ENCODE results near the gene DMAP1. TPM values are rescaled to one million over a fixed set of nuclear protein-coding genes. Genes with fewer than 3 reads are reported as not detected.
"Not testable (repeated sequence)": the region's sequence is repeated elsewhere in the genome, so short reads cannot be mapped to it uniquely, and the experiment has no call there.

The DMAP1 gene
- total RNA-seq, 1 experiment from 2014 or later: 37.3 TPM

DNA sequence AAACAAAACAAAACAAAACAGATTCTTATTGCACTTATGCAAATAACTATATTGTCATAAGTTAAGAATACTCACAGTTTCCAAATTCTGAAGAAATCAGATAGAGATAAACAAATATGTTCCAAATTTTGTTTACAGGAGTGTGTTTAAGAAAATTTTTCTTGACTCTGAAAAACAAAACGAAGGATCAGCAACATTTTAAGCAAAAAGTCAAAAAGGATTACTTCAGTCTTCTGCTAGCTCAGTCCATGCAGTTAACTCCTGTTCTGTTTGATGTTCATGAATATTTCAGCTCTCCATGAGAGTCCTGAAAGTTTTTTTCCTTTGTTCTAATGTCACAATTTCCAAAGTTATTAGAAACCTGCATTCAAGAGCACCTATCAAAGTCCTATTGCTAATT lies 38.6 kb upstream of the DMAP1 start:
- no TSS peak for BruUV-seq (replicated peaks)
- POLR2A ChIA-PET (ENCODE audit: low non-redundant PET): no interaction called here
- CTCF ChIA-PET: no interaction called here

GRCh38 chr1:44200336-44200735 lies 12.9 kb upstream of the DMAP1 start:
- H3K9me3 ChIP-seq (ENCODE audit: low read depth, low read length, poor library complexity, severe bottlenecking): no peaks in the 10 kb centered on the region
- H3K36me3 ChIP-seq (ENCODE audit: insufficient read depth, low read length, poor library complexity, severe bottlenecking): no peaks in the 10 kb centered on the region
- H3K4me1 ChIP-seq (ENCODE audit: insufficient read depth, low read length, poor library complexity, severe bottlenecking): no peaks in the 10 kb centered on the region
- DNase-seq (ENCODE audit: low spot score): no peak
- BruUV-seq (replicated peaks): no TSS peak
- CTCF ChIA-PET: no interaction called here
- no peaks in the 10 kb centered on the region for H3K27me3 ChIP-seq (replicated peaks; ENCODE audit: insufficient read depth, low read depth, low read length, poor library complexity)
- TF ChIP-seq EZH2 (IDR thresholded peaks at IDR 0.05; ENCODE audit: borderline replicate concordance, low read depth, low read length, poor library complexity, severe bottlenecking): no peak
- TF ChIP-seq, protein P1, sequence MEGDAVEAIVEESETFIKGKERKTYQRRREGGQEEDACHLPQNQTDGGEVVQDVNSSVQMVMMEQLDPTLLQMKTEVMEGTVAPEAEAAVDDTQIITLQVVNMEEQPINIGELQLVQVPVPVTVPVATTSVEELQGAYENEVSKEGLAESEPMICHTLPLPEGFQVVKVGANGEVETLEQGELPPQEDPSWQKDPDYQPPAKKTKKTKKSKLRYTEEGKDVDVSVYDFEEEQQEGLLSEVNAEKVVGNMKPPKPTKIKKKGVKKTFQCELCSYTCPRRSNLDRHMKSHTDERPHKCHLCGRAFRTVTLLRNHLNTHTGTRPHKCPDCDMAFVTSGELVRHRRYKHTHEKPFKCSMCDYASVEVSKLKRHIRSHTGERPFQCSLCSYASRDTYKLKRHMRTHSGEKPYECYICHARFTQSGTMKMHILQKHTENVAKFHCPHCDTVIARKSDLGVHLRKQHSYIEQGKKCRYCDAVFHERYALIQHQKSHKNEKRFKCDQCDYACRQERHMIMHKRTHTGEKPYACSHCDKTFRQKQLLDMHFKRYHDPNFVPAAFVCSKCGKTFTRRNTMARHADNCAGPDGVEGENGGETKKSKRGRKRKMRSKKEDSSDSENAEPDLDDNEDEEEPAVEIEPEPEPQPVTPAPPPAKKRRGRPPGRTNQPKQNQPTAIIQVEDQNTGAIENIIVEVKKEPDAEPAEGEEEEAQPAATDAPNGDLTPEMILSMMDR (conservative IDR thresholded peaks at IDR 0.05; ENCODE audit: low read depth, low read length): no peak
- POLR2A ChIA-PET (ENCODE audit: low non-redundant PET): no interaction called here
- intact Hi-C loops (cut with micrococcal nuclease; ENCODE audit: unreplicated experiment): loop anchor here (10.0 kb wide), 1 partner anchor 96 kb away; no protein-coding TSS in a partner anchor
- H3K4me3 ChIP-seq (ENCODE audit: low read depth, low read length, poor library complexity, severe bottlenecking): no peak overlapping the region
- H3K27ac ChIP-seq (ENCODE audit: low read depth, low read length, poor library complexity, severe bottlenecking): no peak overlapping the region

More for the DNA sequence above, 38.6 kb upstream of the DMAP1 start:
- H3K9me3 ChIP-seq (ENCODE audit: low read depth, low read length, poor library complexity, severe bottlenecking): no peaks in the 10 kb centered on the region
- no peak for DNase-seq (ENCODE audit: low spot score)
- intact Hi-C loops (cut with micrococcal nuclease; ENCODE audit: unreplicated experiment): no loop called here
- H3K4me1 ChIP-seq (ENCODE audit: insufficient read depth, low read length, poor library complexity, severe bottlenecking): no peaks in the 10 kb centered on the region
- no peaks in the 10 kb centered on the region for H3K27me3 ChIP-seq (replicated peaks; ENCODE audit: insufficient read depth, low read depth, low read length, poor library complexity)
- no peaks in the 10 kb centered on the region for H3K36me3 ChIP-seq (ENCODE audit: insufficient read depth, low read length, poor library complexity, severe bottlenecking)
- TF ChIP-seq EZH2 (IDR thresholded peaks at IDR 0.05; ENCODE audit: borderline replicate concordance, low read depth, low read length, poor library complexity, severe bottlenecking): no peak
- TF ChIP-seq, protein P1 (conservative IDR thresholded peaks at IDR 0.05; ENCODE audit: low read depth, low read length): no peak
- H3K27ac ChIP-seq (ENCODE audit: low read depth, low read length, poor library complexity, severe bottlenecking): no peak overlapping the region
- H3K4me3 ChIP-seq (ENCODE audit: low read depth, low read length, poor library complexity, severe bottlenecking): no peak overlapping the region

DNA sequence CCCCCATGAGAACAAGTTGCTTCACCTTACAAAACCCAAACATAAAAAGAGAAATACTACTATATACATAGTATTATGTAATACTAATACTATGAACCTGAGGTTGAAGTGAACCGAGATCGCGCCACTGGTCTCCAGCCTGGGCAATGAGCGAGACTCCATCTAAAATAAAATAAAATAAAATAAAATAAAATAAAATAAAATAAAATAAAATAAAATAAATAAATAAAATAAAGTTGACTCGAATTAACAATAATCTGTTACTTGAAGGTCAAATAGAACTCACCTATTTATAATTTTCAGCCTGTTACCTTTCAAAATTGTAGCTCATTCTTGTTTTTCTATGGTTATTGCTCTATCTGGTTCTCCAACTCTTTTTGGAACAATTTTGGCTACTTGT lies 6.7 kb upstream of the DMAP1 start:
- H3K36me3 ChIP-seq (ENCODE audit: insufficient read depth, low read length, poor library complexity, severe bottlenecking); H3K4me3 ChIP-seq (ENCODE audit: low read depth, low read length, poor library complexity, severe bottlenecking); H3K27ac ChIP-seq (ENCODE audit: low read depth, low read length, poor library complexity, severe bottlenecking); H3K27me3 ChIP-seq (replicated peaks; ENCODE audit: insufficient read depth, low read depth, low read length, poor library complexity); H3K9me3 ChIP-seq (ENCODE audit: low read depth, low read length, poor library complexity, severe bottlenecking); BruUV-seq (replicated peaks); DNase-seq (ENCODE audit: low spot score); POLR2A ChIA-PET (ENCODE audit: low non-redundant PET); CTCF ChIA-PET; H3K4me1 ChIP-seq (ENCODE audit: insufficient read depth, low read length, poor library complexity, severe bottlenecking): not testable (repeated sequence)
- intact Hi-C loops (cut with micrococcal nuclease; ENCODE audit: unreplicated experiment): loop anchor here (10.0 kb wide), 1 partner anchor 102 kb away; no protein-coding TSS in a partner anchor

DNA sequence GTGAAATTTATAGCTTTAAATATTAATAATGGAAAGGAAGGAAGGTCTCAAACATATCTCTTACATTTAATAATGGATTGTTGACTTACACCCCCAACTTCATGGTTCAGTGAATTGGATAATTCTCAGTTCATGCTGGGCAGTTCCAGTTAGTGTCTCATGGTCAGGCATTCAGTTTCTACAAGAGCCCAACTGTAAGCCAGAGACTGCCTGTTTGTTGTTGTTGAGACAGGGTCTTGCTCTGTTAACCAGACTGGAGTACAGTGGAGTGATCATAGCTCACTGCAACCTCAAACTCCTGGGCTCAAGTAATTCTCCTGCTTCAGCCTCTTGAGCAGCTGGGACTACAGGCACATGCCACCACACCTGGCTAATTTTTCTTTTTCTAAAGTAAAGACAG lies 5.0 kb upstream of the DMAP1 start:
- CTCF ChIA-PET: no interaction called here
- no peaks in the 10 kb centered on the region for H3K27me3 ChIP-seq (replicated peaks; ENCODE audit: insufficient read depth, low read depth, low read length, poor library complexity)
- peaks cover 6% of the 10 kb centered on the region for H3K4me1 ChIP-seq (ENCODE audit: insufficient read depth, low read length, poor library complexity, severe bottlenecking)
- BruUV-seq (replicated peaks): no TSS peak
- TF ChIP-seq EZH2 (IDR thresholded peaks at IDR 0.05; ENCODE audit: borderline replicate concordance, low read depth, low read length, poor library complexity, severe bottlenecking): no peak
- TF ChIP-seq, protein P1 (conservative IDR thresholded peaks at IDR 0.05; ENCODE audit: low read depth, low read length): no peak
- intact Hi-C loops (cut with micrococcal nuclease; ENCODE audit: unreplicated experiment): loop anchor here (10.0 kb wide), 1 partner anchor 103 kb away; no protein-coding TSS in a partner anchor
- H3K4me3 ChIP-seq (ENCODE audit: low read depth, low read length, poor library complexity, severe bottlenecking): no peak overlapping the region
- H3K27ac ChIP-seq (ENCODE audit: low read depth, low read length, poor library complexity, severe bottlenecking): no peak overlapping the region
- H3K36me3 ChIP-seq (ENCODE audit: insufficient read depth, low read length, poor library complexity, severe bottlenecking): no peaks in the 10 kb centered on the region
- DNase-seq (ENCODE audit: low spot score): no peak
- no peaks in the 10 kb centered on the region for H3K9me3 ChIP-seq (ENCODE audit: low read depth, low read length, poor library complexity, severe bottlenecking)
- POLR2A ChIA-PET (ENCODE audit: low non-redundant PET): no interaction called here

Measured in A673 (cell line).